SK-N-SH (cell line): ENCODE data around the gene VGLL4. TPM values are rescaled to one million over a fixed set of nuclear protein-coding genes. Genes with fewer than 3 reads are reported as not detected.

Experiments
- CTCF ChIA-PET: fragments of 300-600, 350-600 bp; formaldehyde crosslinking; extraction: SDS; loops from one replicate; lab custom pipeline; 2021; lab: Yijun Ruan, JAX
- POLR2A ChIA-PET: fragments of 350-600 bp; sonication (Branson Sonifier 250); formaldehyde crosslinking; extraction: SDS; loops from one replicate; lab custom pipeline; 2020; ENCODE audit warnings: antibody characterized with exemption, inconsistent platforms; lab: Yijun Ruan, JAX
- DNase-seq: peaks from one replicate; pipeline ENCODE4 v3.0.0; 2012
- H2AFZ ChIP-seq: fragments of 200-600 bp; sonication (generic); 2 replicates; pipeline ENCODE4 v1.8.1; 2016; ENCODE audit warnings: antibody characterized with exemption, mild to moderate bottlenecking, low read depth
- H3F3A ChIP-seq: fragments of 200-600 bp; sonication (generic); replicated peaks from 2 replicates; pipeline ENCODE3; 2016; ENCODE audit warnings: antibody characterized with exemption, mild to moderate bottlenecking; ENCODE audit not compliant: insufficient read depth
- H3K27ac ChIP-seq, 2 experiments: fragments of 200-500 bp in 1 of 2; fragments of 200-600 bp in 1 of 2; sonication (Bioruptor generic) in 1 of 2; sonication (generic), shearing (Covaris generic) in 1 of 2; 2 replicates each; pipeline versions ENCODE4 v1.5.1 to v1.6.1; 2014 to 2016; ENCODE audit warnings: low read depth in 2 of 2, inconsistent platforms in 1 of 2, low read length in 1 of 2, mild to moderate bottlenecking in 1 of 2, mixed read lengths in 1 of 2
- H3K27me3 ChIP-seq: fragments of 200-600 bp; sonication (generic), shearing (Covaris generic); 2 replicates; pipeline ENCODE4 v1.6.1; 2016; ENCODE audit warnings: mixed run types; ENCODE audit not compliant: insufficient read depth
- H3K36me3 ChIP-seq, 2 experiments: fragments of 200-500 bp in 1 of 2; fragments of 200-600 bp in 1 of 2; sonication (Bioruptor generic) in 1 of 2; sonication (generic) in 1 of 2; replicated peaks in 1 of 2; 2 replicates each; pipeline versions ENCODE3 to v1.5.1; 2014 to 2016; ENCODE audit warnings: low read length in 1 of 2, mild to moderate bottlenecking in 1 of 2; ENCODE audit not compliant: insufficient read depth in 2 of 2, control insufficient read depth in 1 of 2
- H3K4me1 ChIP-seq, 2 experiments: fragments of 200-500 bp in 1 of 2; fragments of 200-600 bp in 1 of 2; sonication (Bioruptor generic) in 1 of 2; sonication (generic), shearing (Covaris generic) in 1 of 2; 2 replicates each; pipeline versions ENCODE4 v1.5.1 to v1.6.1; 2014 to 2016; ENCODE audit warnings: low read depth in 1 of 2, low read length in 1 of 2, mixed run types in 1 of 2; ENCODE audit not compliant: insufficient read depth in 2 of 2, control insufficient read depth in 1 of 2
- H3K4me2 ChIP-seq: fragments of 200-600 bp; sonication (generic), shearing (Covaris generic); 2 replicates; pipeline ENCODE4 v1.6.1; 2017; ENCODE audit warnings: mixed run types
- H3K4me3 ChIP-seq, 2 experiments: fragments of 200-500 bp in 1 of 2; fragments of 200-600 bp in 1 of 2; sonication (Bioruptor generic) in 1 of 2; sonication (generic), shearing (Covaris generic) in 1 of 2; 2 replicates each; pipeline versions ENCODE4 v1.5.1 to v1.8.1; 2014 to 2016; ENCODE audit warnings: low read depth in 2 of 2, inconsistent platforms in 1 of 2, low read length in 1 of 2, mild to moderate bottlenecking in 1 of 2, mixed read lengths in 1 of 2, moderate library complexity in 1 of 2
- H3K79me2 ChIP-seq: fragments of 200-600 bp; sonication (generic); 2 replicates; pipeline ENCODE4 v1.8.1; 2017; ENCODE audit warnings: mild to moderate bottlenecking; ENCODE audit not compliant: insufficient read depth
- H3K9ac ChIP-seq: fragments of 200-600 bp; sonication (generic); 2 replicates; pipeline ENCODE4 v1.6.1; 2017; ENCODE audit warnings: mixed run types
- H3K9me2 ChIP-seq: fragments of 200-600 bp; sonication (generic); 2 replicates; pipeline ENCODE4 v1.6.1; 2017; ENCODE audit warnings: mixed run types
- H3K9me3 ChIP-seq: fragments of 200-600 bp; sonication (generic); 2 replicates; pipeline ENCODE4 v1.6.1; 2017; ENCODE audit warnings: mixed run types, mild to moderate bottlenecking, moderate library complexity
- H4K20me1 ChIP-seq: fragments of 200-600 bp; sonication (generic); 2 replicates; pipeline ENCODE4 v1.6.1; 2017; ENCODE audit warnings: mild to moderate bottlenecking, mixed run types; ENCODE audit not compliant: insufficient read depth
- CTCF ChIP-seq: fragments of 200-600 bp; sonication (generic); IDR thresholded peaks from 2 replicates; pipeline ENCODE4 v1.6.1; 2017; ENCODE audit warnings: antibody characterized with exemption, mild to moderate bottlenecking, moderate library complexity
- ELF1 ChIP-seq: IDR thresholded peaks from 2 replicates; pipeline ENCODE4 v1.4.0; 2012
- EZH2phosphoT487 ChIP-seq: fragments of 200-600 bp; sonication (generic); IDR thresholded peaks from 2 replicates; pipeline ENCODE4 v1.6.1; 2017; ENCODE audit warnings: low read depth, mixed run types, mild to moderate bottlenecking, antibody characterized with exemption, moderate library complexity, borderline replicate concordance
- FOXJ3 ChIP-seq: sonication (generic); formaldehyde crosslinking; IDR thresholded peaks from 2 replicates; pipeline ENCODE4 v1.5.1; 2020; ENCODE audit warnings: mild to moderate bottlenecking, missing genetic modification reagents
- FOXM1 ChIP-seq: IDR thresholded peaks from 2 replicates; pipeline ENCODE4 v1.4.0; 2012; ENCODE audit warnings: low read depth, mild to moderate bottlenecking
- JUND ChIP-seq: IDR thresholded peaks from 2 replicates; pipeline ENCODE4 v1.4.0; 2012
- POLR2AphosphoS5 ChIP-seq: IDR thresholded peaks from 2 replicates; pipeline ENCODE4 v1.6.1; 2012; ENCODE audit warnings: low read depth, low read length
- RAD21 ChIP-seq: IDR thresholded peaks from 2 replicates; pipeline ENCODE4 v1.6.1; 2012; ENCODE audit warnings: mild to moderate bottlenecking, low read length
- RFX5 ChIP-seq: IDR thresholded peaks from 2 replicates; pipeline ENCODE4 v1.6.1; 2012; ENCODE audit warnings: mild to moderate bottlenecking, improper control_type of control experiment, low read length
- RXRA ChIP-seq: IDR thresholded peaks from 2 replicates; pipeline ENCODE4 v1.4.0; 2012; ENCODE audit warnings: low read depth, mild to moderate bottlenecking, borderline replicate concordance
- SIN3A ChIP-seq: IDR thresholded peaks from 2 replicates; pipeline ENCODE4 v1.6.1; 2012; ENCODE audit warnings: low read depth, mild to moderate bottlenecking, low read length, moderate library complexity, borderline replicate concordance
- YY1 ChIP-seq: IDR thresholded peaks from 2 replicates; pipeline ENCODE4 v1.4.0; 2012; ENCODE audit warnings: low read depth, mild to moderate bottlenecking
- WGBS: methylation state at CpG from one replicate; pipeline ENCODE4 v1.1.6; 2017; ENCODE audit warnings: low lambda C conversion rate; 5-methylcytosine and 5-hydroxymethylcytosine counted together
- polyA plus RNA-seq, 3 experiments: library from polyadenylated mRNA; depleted of rRNA; stranded (reverse); fragments of >200 nt; gene quantifications; 2 replicates each; pipeline ENCODE4 v1.2.3, GENCODE V29; 2012

VGLL4 gene
- polyA plus RNA-seq, 1 of the 3 experiments (the other 2 are of a cell fraction), result 48.9 TPM

- peaks cover 0 to 3% of the 10 kb centered on the region in 2 experiments for H3K36me3 ChIP-seq
- 93% methylated on average over 3 of the region's 3 CpGs for WGBS
- H3K4me2 ChIP-seq, result no peak overlapping the region
- DNase-seq, result no peak
- H3K9me3 ChIP-seq, result no peaks in the 10 kb centered on the region
- H3K4me1 ChIP-seq, result peaks cover under 1 to 19% of the 10 kb centered on the region in 2 experiments; a peak in 1 of 4 replicates
- no peak for TF ChIP-seq ELF1
- TF ChIP-seq FOXM1, result no peak
- TF ChIP-seq YY1, result no peak
- no peak for TF ChIP-seq JUND
- no peak for TF ChIP-seq SIN3A
- no peak for TF ChIP-seq RAD21
- no peak for TF ChIP-seq CTCF
- ChIA-PET CTCF (interaction anchor here (0.6 to 2.5 kb wide), 2 partner anchors 103 to 159 kb away, joined by 3 to 13 read pairs; no protein-coding TSS in a partner anchor), POLR2A (interaction anchor here (0.6 to 1.4 kb wide), 3 partner anchors 16 to 316 kb away, joined by 4 to 6 read pairs (median 6); no protein-coding TSS in a partner anchor)
- H4K20me1 ChIP-seq, result no peaks in the 10 kb centered on the region
- no peak overlapping the region for H3K4me3 ChIP-seq
- H3K79me2 ChIP-seq, result no peaks in the 10 kb centered on the region; the same call in 1 of the 2 replicates
- H3K27me3 ChIP-seq, result no peaks in the 10 kb centered on the region
- no peak overlapping the region for H3K9ac ChIP-seq
- no peak overlapping the region for H2AFZ ChIP-seq
- no peaks in the 10 kb centered on the region for H3K9me2 ChIP-seq
- H3K27ac ChIP-seq, result peak overlapping the region in 1 of 2 experiments; percentile 18; a peak in 1 of 4 replicates
- H3F3A ChIP-seq, result peaks cover 5% of the 10 kb centered on the region
Observed at GRCh38 chr3:11538581-11538980, 105.1 kb downstream of the VGLL4 start.

GRCh38 chr3:11536936-11537612 lies 106.6 kb downstream of the VGLL4 start:
- Histone ChIP-seq H3K9ac (no peak overlapping the region), H3K36me3 (peaks cover 0 to 3% of the 10 kb centered on the region in 2 experiments), H3K79me2 (no peaks in the 10 kb centered on the region; the same call in 1 of the 2 replicates), H3K27me3 (no peaks in the 10 kb centered on the region), H3K9me3 (no peaks in the 10 kb centered on the region), H3K9me2 (no peaks in the 10 kb centered on the region), H4K20me1 (no peaks in the 10 kb centered on the region), H3K4me1 (peaks cover 9 to 18% of the 10 kb centered on the region in 2 experiments; a peak in 2 of 4 replicates), H3K4me3 (no peak overlapping the region), H3K4me2 (no peak overlapping the region), H3K27ac (no peak overlapping the region), H3F3A (peaks cover 5% of the 10 kb centered on the region), H2AFZ (no peak overlapping the region)
- TF ChIP-seq POLR2AphosphoS5 (no peak), EZH2phosphoT487 (no peak), RFX5 (no peak), RXRA (no peak), FOXJ3 (CRISPR knock-in tag) (no peak), JUND (no peak)
- ChIA-PET CTCF (interaction anchor here (1.4 kb wide), 1 partner anchor 237 kb away, joined by 4 read pairs; no protein-coding TSS in a partner anchor), POLR2A (no interaction called here)
- 98% methylated on average over 12 of the region's 12 CpGs for WGBS
- DNase-seq, result no peak
